HG03439 (cell line): ENCODE results near the gene DCLK1.
"Not testable (repeated sequence)": the region's sequence is repeated elsewhere in the genome, so short reads cannot be mapped to it uniquely, and the experiment has no call there.

Experiments used
- ATAC-seq: cut with Tn5 transposase; IDR thresholded peaks from one replicate; pipeline ENCODE4 v1.9.1; 2021; ENCODE audit warnings: mild to moderate bottlenecking, moderate library complexity; ENCODE audit not compliant: unreplicated experiment

DCLK1 gene

DNA sequence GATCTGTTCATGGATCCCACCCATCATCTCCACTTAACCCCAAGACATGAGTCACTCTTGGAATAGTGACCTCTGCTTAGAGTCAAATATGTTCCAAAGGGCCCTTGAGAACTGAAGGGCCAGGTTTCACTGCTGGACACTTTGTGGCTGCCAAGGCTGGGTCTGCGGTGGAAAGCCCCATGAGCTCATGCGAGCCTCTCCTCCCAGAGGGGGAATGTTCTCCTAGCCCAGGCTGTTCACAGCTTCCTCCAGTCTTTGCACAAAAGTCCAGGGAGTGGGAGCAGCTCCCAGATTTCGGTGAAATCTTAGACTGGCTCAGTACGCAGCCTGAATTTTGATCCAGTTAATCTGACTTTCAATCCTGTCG, 732 bp upstream of the DCLK1 start:
- no peak for ATAC-seq

- no peak for ATAC-seq
These were observed 495 bp downstream of the DCLK1 start for GRCh38 chr13:36130552-36131221.

GRCh38 chr13:36130193-36130551, 1.0 kb downstream of the DCLK1 start:
- no peak for ATAC-seq

- no peak for ATAC-seq
These were observed 1.6 kb downstream of the DCLK1 start for GRCh38 chr13:36129539-36129938.

GRCh38 chr13:36126491-36126890, 4.7 kb downstream of the DCLK1 start:
- no peak for ATAC-seq

DNA sequence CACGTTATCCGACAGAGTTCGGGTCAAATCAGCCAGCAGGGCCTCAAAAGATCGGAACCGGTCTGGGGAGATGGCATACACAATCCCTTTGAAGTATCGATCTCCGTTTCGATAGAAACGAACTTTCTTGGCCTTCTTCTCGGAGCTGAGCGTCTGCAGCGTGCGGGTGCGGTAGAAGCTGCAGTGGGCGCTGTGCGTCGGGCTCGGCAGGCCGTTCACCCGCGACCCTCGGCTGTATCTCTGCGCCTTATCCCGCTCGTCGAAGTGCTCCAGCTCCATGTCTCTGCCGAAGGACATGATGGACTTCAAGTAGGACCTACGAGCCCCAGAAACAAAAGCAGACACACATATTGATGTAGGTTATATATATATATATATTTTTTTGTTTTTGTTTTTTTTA, 5.3 kb downstream of the DCLK1 start:
- ATAC-seq, result no peak

GRCh38 chr13:36124236-36124822, 6.9 kb downstream of the DCLK1 start:
- ATAC-seq, result no peak

GRCh38 chr13:36115306-36115705, 15.9 kb downstream of the DCLK1 start:
- ATAC-seq, result no peak

DNA sequence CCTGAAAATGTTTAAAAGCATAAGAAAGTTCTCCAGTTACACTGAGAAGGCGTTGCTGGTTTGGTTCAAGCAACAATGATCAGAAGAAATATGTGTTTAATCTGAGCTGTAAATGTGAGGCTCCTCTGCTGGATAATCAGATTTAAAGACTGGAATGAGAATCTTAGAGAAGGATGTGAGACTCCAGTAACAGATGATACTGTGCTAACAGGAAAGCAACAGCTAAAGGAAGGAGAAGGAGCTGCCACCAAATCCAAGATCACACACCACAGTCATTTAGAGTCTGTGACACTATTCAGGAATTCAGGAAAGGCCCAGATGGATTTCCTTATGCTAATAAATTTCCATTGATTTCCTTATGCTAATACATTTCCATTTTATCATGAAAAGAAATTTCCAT, 16.9 kb downstream of the DCLK1 start:
- no peak for ATAC-seq

DNA sequence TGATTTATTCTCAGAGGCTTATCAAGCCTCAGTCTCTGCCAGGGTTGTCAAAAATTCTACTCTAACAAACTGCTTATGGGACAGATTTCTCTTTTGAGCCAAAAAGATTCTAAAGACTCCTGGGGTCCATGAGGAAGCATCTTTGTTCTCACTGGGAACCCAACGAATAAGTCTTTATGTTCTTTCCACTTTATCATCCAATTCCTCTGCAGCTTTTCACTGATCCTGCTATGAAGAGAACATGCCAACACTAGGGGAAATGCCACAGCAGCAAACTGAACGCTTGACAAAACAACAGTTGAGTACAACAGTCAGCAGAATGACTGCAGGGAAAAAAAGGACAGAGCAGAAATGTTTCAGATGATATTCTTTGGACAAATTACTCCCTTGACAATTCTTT, 22.2 kb downstream of the DCLK1 start:
- ATAC-seq, result no peak

GRCh38 chr13:36108342-36108741, 22.8 kb downstream of the DCLK1 start:
- ATAC-seq, result no peak

GRCh38 chr13:36107521-36107920, 23.7 kb downstream of the DCLK1 start:
- no peak for ATAC-seq

DNA sequence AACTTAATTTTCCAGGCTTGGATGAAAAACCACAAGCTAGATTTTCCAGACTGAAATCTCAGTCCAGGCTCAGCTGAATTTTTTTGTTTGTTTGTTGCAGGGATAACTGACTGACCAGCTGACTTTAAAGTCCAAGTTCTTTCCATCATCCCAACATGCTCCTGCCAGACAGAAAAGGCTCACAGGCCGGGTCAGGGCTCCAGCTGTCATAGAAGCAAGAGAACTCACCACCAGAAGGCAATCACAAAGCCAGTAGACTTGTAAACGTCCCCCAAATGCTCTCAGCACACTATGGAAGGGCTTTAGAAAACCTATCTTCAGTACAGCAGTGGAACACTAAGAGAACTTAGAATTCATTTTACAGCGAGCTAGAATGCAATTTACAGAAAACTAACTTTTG, 25.5 kb downstream of the DCLK1 start:
- no peak for ATAC-seq

DNA sequence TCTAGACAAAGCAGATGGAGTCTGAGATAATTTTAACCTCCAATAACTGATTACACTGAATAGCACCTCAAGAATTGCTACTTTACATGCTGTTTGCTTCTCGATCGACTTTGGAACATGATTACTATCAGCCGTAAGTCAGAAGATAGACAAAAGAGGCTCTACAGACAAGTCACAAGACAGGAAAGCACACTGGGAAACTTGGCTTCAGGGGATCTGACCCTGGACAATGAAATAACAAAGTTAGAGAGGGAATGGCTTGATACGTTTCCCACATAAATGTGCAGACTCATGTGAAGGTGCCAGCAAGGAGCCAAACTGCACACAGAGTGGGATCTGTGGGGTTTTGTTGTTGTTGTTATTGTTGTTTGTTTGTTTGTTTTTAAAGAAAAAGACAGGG, 28.5 kb downstream of the DCLK1 start:
- no peak for ATAC-seq

DNA sequence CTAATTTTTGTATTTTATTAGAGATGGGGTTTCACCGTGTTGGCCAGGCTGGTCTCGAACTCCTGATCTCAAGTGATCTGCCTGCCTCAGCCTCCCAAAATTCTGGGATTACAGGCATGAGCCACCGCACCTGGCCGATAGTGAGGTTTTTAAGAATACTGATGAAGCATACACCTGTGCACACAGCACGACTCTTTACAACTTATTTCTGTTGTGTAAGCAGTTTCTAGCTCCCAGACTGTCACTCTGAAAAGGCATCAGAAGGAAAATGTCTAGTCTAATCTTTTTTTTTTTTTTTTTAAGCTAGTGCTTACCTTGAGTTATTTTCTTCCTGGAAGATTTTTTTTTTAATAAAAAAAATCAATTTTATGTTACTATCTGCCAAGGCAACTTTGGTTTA, 29.3 kb downstream of the DCLK1 start:
- ATAC-seq, result not testable (repeated sequence)

DNA sequence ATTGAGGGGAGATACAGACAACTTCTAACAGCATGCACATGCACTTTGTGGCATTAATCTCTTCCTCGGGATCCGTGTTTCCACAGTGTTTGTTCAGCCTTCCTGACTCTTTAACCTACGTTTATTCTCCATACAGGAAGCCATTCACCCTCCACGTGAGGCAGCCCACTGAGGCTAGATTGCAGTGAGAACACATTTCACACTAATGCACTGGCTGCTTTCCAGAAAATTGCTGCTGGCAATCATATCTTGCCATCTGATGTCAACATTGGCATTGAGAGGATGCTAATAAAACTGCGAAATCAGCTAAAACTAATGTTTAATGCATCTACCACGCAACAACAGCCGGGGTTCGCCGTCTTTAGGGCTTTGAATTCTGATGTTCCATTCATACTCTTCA, 30.0 kb downstream of the DCLK1 start:
- ATAC-seq, result no peak

DNA sequence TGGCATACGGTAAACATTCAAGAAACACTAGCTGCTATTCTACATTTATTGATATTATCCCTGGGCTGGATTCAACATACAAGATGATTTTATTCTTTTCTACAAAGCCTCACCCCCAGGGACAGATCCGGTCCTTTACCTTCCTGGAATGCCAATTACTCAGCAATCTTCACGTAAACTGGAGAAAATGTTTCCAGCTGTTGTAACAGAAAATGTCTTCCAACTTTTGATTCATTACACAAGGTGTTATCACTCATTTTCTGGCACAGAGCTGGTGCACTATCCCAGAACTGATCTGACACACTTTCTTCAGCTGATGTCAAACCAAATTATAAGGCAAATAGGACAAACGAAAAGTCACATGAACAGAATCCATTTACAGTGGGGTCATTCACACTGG, 33.1 kb downstream of the DCLK1 start:
- ATAC-seq, result no peak

- no peak for ATAC-seq
These were observed 34.4 kb downstream of the DCLK1 start for GRCh38 chr13:36096461-36097416.

- no peak for ATAC-seq
These were observed 36.7 kb downstream of the DCLK1 start for GRCh38 chr13:36094478-36094877.

- ATAC-seq, result no peak
These were observed 40.6 kb downstream of the DCLK1 start for GRCh38 chr13:36090592-36090991.

- no peak for ATAC-seq
These were observed 42.0 kb downstream of the DCLK1 start for GRCh38 chr13:36089130-36089647.

DNA sequence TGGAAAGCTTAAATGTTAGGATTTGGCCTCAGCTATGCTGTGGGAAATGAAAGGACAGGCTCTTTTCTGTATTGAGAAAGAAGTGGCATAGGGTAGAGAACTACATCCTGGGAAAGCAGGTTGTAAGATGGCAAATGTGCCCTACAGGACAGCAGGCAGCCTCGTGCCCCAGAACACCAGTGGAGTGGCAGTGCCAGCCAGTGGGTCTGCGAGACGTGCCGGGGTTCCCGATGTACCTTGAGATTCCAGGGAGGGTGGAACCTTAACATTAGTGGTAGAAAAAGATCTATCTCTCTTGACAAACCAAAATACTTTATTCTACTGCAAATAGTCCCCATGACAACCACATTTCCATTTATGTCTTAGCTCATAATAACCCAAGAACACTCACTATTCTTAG, 42.7 kb downstream of the DCLK1 start:
- no peak for ATAC-seq
